Thoracic aorta (tissue), 2 donors: ENCODE measurements around the gene UTP11. TPM values are rescaled to one million over a fixed set of nuclear protein-coding genes. Genes with fewer than 3 reads are reported as not detected.

Source experiments
- ATAC-seq: fragments of 150-250 bp; one replicate; pipeline ENCODE4 v1.8.0; 2017; ENCODE audit warnings: low read depth; ENCODE audit not compliant: insufficient number of reproducible peaks, low FRiP score
- DNase-seq: peaks from one replicate; pipeline ENCODE4 v3.0.0-alpha.2; 2020; ENCODE audit warnings: low spot score
- H3K27ac ChIP-seq, 2 donors: fragments of 200-600 bp; sonication (generic); 1 replicate in 1 of 2; 2 replicates in 1 of 2; pipeline ENCODE4 v1.5.1; 2016; ENCODE audit warnings: mild to moderate bottlenecking in 2 of 2, moderate library complexity in 2 of 2
- H3K27me3 ChIP-seq: fragments of 200-600 bp; sonication (generic); replicated peaks from 2 replicates; pipeline ENCODE4 v1.6.0; 2016; ENCODE audit warnings: mild to moderate bottlenecking; ENCODE audit not compliant: insufficient read depth
- H3K36me3 ChIP-seq: fragments of 200-600 bp; sonication (generic); one replicate; pipeline ENCODE4 v1.5.1; 2016
- H3K4me1 ChIP-seq, 2 donors: fragments of 200-600 bp; sonication (generic); 1 replicate in 1 of 2; 2 replicates in 1 of 2; pipeline versions ENCODE4 v1.5.1 to v1.6.0; 2016; ENCODE audit warnings: low read depth in 2 of 2, mild to moderate bottlenecking in 1 of 2; ENCODE audit not compliant: control insufficient read depth in 1 of 2
- H3K4me3 ChIP-seq: fragments of 200-600 bp; sonication (generic); 2 replicates; pipeline ENCODE4 v1.5.1; 2016; ENCODE audit warnings: mild to moderate bottlenecking
- H3K9me3 ChIP-seq: fragments of 200-600 bp; sonication (generic); 2 replicates; pipeline ENCODE4 v1.5.1; 2016
- CTCF ChIP-seq: fragments of 200-600 bp; sonication (generic); IDR thresholded peaks from one replicate; pipeline ENCODE4 v1.5.1; 2019; ENCODE audit warnings: antibody characterized with exemption
- total RNA-seq, 2 donors: library from RNA; depleted of rRNA; stranded (reverse); fragments of >200 nt; gene quantifications; one replicate each; pipeline versions ENCODE4 v1.1.0 to v1.2.3, GENCODE V29; 2016

UTP11 gene
- total RNA-seq, 2 donors from 2014 or later, result 14.6 to 76.9 TPM

GRCh38 chr1:38025664-38026063, 13.1 kb downstream of the UTP11 start:
- ATAC-seq (no peak), DNase-seq (no peak)
- Histone ChIP-seq H3K36me3 (peaks cover 45% of the 10 kb centered on the region), H3K4me1 (peaks cover 15 to 21% of the 10 kb centered on the region in 2 donors), H3K4me3 (no peak overlapping the region), H3K27ac (no peak overlapping the region), H3K9me3 (no peaks in the 10 kb centered on the region), H3K27me3 (no peaks in the 10 kb centered on the region)
- no peak for TF ChIP-seq CTCF

- DNase-seq (no peak), ATAC-seq (no peak)
- Histone ChIP-seq H3K9me3 (no peaks in the 10 kb centered on the region), H3K4me1 (peaks cover 15 to 23% of the 10 kb centered on the region in 2 donors), H3K4me3 (no peak overlapping the region), H3K27ac (no peak overlapping the region), H3K27me3 (no peaks in the 10 kb centered on the region), H3K36me3 (peaks cover 39% of the 10 kb centered on the region)
- TF ChIP-seq CTCF, result no peak
Measured at GRCh38 chr1:38026592-38027200, 14.2 kb downstream of the UTP11 start.

DNA sequence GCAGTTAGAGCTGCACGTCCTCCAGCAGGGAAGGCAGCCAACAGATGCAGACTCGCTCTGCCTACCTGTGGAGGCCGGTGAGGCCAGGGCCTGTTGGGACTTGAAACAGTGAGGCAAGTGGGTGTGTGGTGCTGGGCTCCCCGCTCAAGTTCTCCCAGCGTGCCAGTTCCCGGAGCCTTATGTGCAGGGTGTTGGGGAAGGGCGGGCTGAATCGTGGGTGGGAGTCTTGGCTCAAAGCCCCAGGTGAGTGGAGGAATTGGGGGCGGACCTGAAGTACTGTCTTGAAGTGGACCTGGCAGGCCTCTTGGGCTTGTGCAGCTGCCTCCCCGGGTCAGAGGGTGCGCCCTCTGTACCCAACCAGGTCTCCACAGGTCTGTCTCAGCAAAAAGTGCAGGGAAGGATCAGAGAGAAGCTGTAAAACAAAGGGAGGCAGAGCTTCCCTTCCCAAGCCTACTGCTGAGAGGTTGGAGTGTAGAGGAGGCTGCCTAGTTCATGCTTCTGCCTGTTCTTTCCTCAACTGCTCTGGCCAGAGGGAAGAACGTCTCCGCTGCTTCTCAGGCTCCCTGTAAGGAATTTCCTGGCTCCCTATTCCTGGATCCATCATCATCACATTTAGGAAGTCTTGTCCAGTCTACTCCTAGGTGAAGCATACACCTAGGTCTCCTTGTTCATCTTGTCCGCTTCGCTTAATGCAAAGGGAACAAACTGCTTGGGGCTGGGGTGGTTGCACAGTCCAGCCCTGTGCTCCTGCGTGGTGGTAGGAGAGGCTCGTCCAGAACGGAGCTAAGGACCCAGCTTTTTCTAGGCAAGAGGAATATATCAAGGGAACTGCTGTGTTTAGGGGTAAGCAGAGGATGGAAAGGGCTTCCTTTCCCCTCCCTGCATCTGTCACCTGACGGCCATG, 14.9 kb downstream of the UTP11 start:
- TF ChIP-seq CTCF, result no peak
- Histone ChIP-seq H3K4me1 (peaks cover 15 to 23% of the 10 kb centered on the region in 2 donors), H3K36me3 (peaks cover 32% of the 10 kb centered on the region), H3K4me3 (no peak overlapping the region), H3K27me3 (no peaks in the 10 kb centered on the region), H3K9me3 (no peaks in the 10 kb centered on the region), H3K27ac (no peak overlapping the region)
- ATAC-seq (no peak), DNase-seq (no peak)

- no peak for ATAC-seq
- H3K4me1 ChIP-seq, result peaks cover 15 to 23% of the 10 kb centered on the region in 2 donors
- H3K4me3 ChIP-seq, result no peak overlapping the region
- H3K27me3 ChIP-seq, result no peaks in the 10 kb centered on the region
- no peak overlapping the region for H3K27ac ChIP-seq
- no peaks in the 10 kb centered on the region for H3K9me3 ChIP-seq
- TF ChIP-seq CTCF, result no peak
- H3K36me3 ChIP-seq, result peaks cover 25% of the 10 kb centered on the region
- DNase-seq, result no peak
Measured at GRCh38 chr1:38028105-38028591, 15.6 kb downstream of the UTP11 start.

GRCh38 chr1:38028671-38029070, 16.1 kb downstream of the UTP11 start:
- DNase-seq (no peak), ATAC-seq (no peak)
- peaks cover 21% of the 10 kb centered on the region for H3K36me3 ChIP-seq
- no peak overlapping the region for H3K4me3 ChIP-seq
- TF ChIP-seq CTCF, result no peak
- no peaks in the 10 kb centered on the region for H3K9me3 ChIP-seq
- peaks cover 15 to 23% of the 10 kb centered on the region in 2 donors for H3K4me1 ChIP-seq
- no peaks in the 10 kb centered on the region for H3K27me3 ChIP-seq
- H3K27ac ChIP-seq, result no peak overlapping the region
